Thoracic aorta (tissue), 2 donors: ENCODE data around the gene G6PC3. TPM values are rescaled to one million over a fixed set of nuclear protein-coding genes. Genes with fewer than 3 reads are reported as not detected.

ENCODE experiments used
- ATAC-seq: fragments of 150-250 bp; one replicate; pipeline ENCODE4 v1.8.0; 2017; ENCODE audit warnings: low read depth; ENCODE audit not compliant: insufficient number of reproducible peaks, low FRiP score
- DNase-seq: peaks from one replicate; pipeline ENCODE4 v3.0.0-alpha.2; 2020; ENCODE audit warnings: low spot score
- H3K27ac ChIP-seq, 2 donors: fragments of 200-600 bp; sonication (generic); 1 replicate in 1 of 2; 2 replicates in 1 of 2; pipeline ENCODE4 v1.5.1; 2016; ENCODE audit warnings: mild to moderate bottlenecking in 2 of 2, moderate library complexity in 2 of 2
- H3K27me3 ChIP-seq: fragments of 200-600 bp; sonication (generic); replicated peaks from 2 replicates; pipeline ENCODE4 v1.6.0; 2016; ENCODE audit warnings: mild to moderate bottlenecking; ENCODE audit not compliant: insufficient read depth
- H3K36me3 ChIP-seq: fragments of 200-600 bp; sonication (generic); one replicate; pipeline ENCODE4 v1.5.1; 2016
- H3K4me1 ChIP-seq, 2 donors: fragments of 200-600 bp; sonication (generic); 1 replicate in 1 of 2; 2 replicates in 1 of 2; pipeline versions ENCODE4 v1.5.1 to v1.6.0; 2016; ENCODE audit warnings: low read depth in 2 of 2, mild to moderate bottlenecking in 1 of 2; ENCODE audit not compliant: control insufficient read depth in 1 of 2
- H3K4me3 ChIP-seq: fragments of 200-600 bp; sonication (generic); 2 replicates; pipeline ENCODE4 v1.5.1; 2016; ENCODE audit warnings: mild to moderate bottlenecking
- H3K9me3 ChIP-seq: fragments of 200-600 bp; sonication (generic); 2 replicates; pipeline ENCODE4 v1.5.1; 2016
- total RNA-seq, 2 donors: library from RNA; depleted of rRNA; stranded (reverse); fragments of >200 nt; gene quantifications; one replicate each; pipeline versions ENCODE4 v1.1.0 to v1.2.3, GENCODE V29; 2016
- TF ChIP-seq, protein P1 (sequence below): fragments of 200-600 bp; sonication (generic); IDR thresholded peaks from one replicate; pipeline ENCODE4 v1.5.1; 2019; ENCODE audit warnings: antibody characterized with exemption

The G6PC3 gene
- total RNA-seq, 2 donors from 2014 or later = 26.4 to 54.6 TPM

- H3K27me3 ChIP-seq = no peaks in the 10 kb centered on the region
- TF ChIP-seq, protein P1, sequence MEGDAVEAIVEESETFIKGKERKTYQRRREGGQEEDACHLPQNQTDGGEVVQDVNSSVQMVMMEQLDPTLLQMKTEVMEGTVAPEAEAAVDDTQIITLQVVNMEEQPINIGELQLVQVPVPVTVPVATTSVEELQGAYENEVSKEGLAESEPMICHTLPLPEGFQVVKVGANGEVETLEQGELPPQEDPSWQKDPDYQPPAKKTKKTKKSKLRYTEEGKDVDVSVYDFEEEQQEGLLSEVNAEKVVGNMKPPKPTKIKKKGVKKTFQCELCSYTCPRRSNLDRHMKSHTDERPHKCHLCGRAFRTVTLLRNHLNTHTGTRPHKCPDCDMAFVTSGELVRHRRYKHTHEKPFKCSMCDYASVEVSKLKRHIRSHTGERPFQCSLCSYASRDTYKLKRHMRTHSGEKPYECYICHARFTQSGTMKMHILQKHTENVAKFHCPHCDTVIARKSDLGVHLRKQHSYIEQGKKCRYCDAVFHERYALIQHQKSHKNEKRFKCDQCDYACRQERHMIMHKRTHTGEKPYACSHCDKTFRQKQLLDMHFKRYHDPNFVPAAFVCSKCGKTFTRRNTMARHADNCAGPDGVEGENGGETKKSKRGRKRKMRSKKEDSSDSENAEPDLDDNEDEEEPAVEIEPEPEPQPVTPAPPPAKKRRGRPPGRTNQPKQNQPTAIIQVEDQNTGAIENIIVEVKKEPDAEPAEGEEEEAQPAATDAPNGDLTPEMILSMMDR = no peak
- no peak for ATAC-seq
- H3K4me3 ChIP-seq = no peak overlapping the region
- H3K4me1 ChIP-seq = peaks cover 14 to 15% of the 10 kb centered on the region in 2 donors
- DNase-seq = no peak
- H3K36me3 ChIP-seq = peaks cover 54% of the 10 kb centered on the region
- no peaks in the 10 kb centered on the region for H3K9me3 ChIP-seq
- no peak overlapping the region for H3K27ac ChIP-seq
These were observed 20.9 kb downstream of the G6PC3 start for GRCh38 chr17:44091200-44091997.

DNA sequence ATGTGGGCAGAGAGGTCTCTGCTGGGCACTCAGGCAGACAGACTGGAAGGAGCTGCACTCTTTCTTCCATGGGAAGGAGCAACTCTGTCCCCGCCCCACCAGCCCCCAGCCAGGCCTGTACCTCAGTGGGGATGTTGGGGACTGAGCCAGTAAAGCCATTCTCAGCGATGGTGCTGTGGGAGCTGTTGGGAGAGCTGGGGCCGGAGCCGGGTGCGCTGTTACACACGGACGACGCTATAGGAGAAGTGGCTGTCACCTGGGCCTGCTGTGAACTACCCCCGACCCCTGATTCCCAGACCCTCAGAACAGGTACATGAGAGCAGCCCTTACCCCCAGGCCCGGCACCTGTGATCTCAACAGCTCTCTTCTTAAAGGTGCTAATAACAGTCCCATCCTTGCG is 21.5 kb downstream of the G6PC3 start:
- TF ChIP-seq, protein P1 = no peak
- peaks cover 51% of the 10 kb centered on the region for H3K36me3 ChIP-seq

GRCh38 chr17:44093231-44093900 is 22.8 kb downstream of the G6PC3 start:
- H3K4me3 ChIP-seq = no peak overlapping the region
- no peak overlapping the region for H3K27ac ChIP-seq
- H3K4me1 ChIP-seq = peaks cover 33 to 34% of the 10 kb centered on the region in 2 donors
- DNase-seq = no peak
- TF ChIP-seq, protein P1 = no peak
- peaks cover 46% of the 10 kb centered on the region for H3K36me3 ChIP-seq
- no peaks in the 10 kb centered on the region for H3K9me3 ChIP-seq
- no peak for ATAC-seq
- no peaks in the 10 kb centered on the region for H3K27me3 ChIP-seq

More for the DNA sequence above, 21.5 kb downstream of the G6PC3 start:
- Histone ChIP-seq H3K9me3 (no peaks in the 10 kb centered on the region), H3K27me3 (no peaks in the 10 kb centered on the region), H3K4me3 (no peak overlapping the region), H3K27ac (no peak overlapping the region), H3K4me1 (peaks cover 20 to 21% of the 10 kb centered on the region in 2 donors)
- DNase-seq (no peak), ATAC-seq (no peak)

GRCh38 chr17:44094701-44095387 is 24.3 kb downstream of the G6PC3 start:
- no peak for ATAC-seq
- no peak overlapping the region for H3K4me3 ChIP-seq
- no peaks in the 10 kb centered on the region for H3K9me3 ChIP-seq
- TF ChIP-seq, protein P1 = no peak
- H3K36me3 ChIP-seq = peaks cover 35% of the 10 kb centered on the region
- H3K27ac ChIP-seq = peak overlapping the region; percentile 54 to 75
- no peaks in the 10 kb centered on the region for H3K27me3 ChIP-seq
- H3K4me1 ChIP-seq = peaks cover 33 to 47% of the 10 kb centered on the region in 2 donors
- no peak for DNase-seq

DNA sequence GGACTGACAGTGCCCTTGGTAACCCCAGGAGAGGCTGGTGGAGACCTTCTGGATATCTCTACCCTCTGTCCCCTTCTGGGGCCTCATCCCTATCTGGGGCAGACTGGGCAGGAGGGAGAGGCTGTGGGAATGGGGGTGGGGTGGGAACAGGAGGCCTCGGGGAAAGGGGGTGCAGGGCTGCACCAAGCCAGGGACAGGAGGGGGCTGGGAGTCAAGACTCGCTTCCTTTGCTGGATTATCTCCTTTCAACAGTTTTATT is 24.8 kb downstream of the G6PC3 start:
- Histone ChIP-seq H3K4me3 (peak overlapping the region; percentile 48), H3K27me3 (no peaks in the 10 kb centered on the region), H3K4me1 (peaks cover 33 to 51% of the 10 kb centered on the region in 2 donors), H3K27ac (peak overlapping the region; percentile 54 to 75), H3K9me3 (no peaks in the 10 kb centered on the region), H3K36me3 (peaks cover 35% of the 10 kb centered on the region)
- TF ChIP-seq, protein P1 = no peak
- ATAC-seq = no peak
- no peak for DNase-seq
